A673 (cell line): ENCODE results near the gene DXO. TPM values are rescaled to one million over a fixed set of nuclear protein-coding genes. Genes with fewer than 3 reads are reported as not detected.

ENCODE experiments used
- BruUV-seq: library from RNA; stranded (reverse); fragments of 400-500 nt; replicated peaks from 2 replicates; lab custom pipeline; 2021; lab: Mats Ljungman, UMichigan
- CTCF ChIA-PET: fragments of 300-600 bp; sonication (Branson Sonifier 250); formaldehyde crosslinking; loops from one replicate; lab custom pipeline; 2022; ENCODE audit warnings: antibody characterized with exemption; lab: Charles Lee
- POLR2A ChIA-PET: fragments of 300-600 bp; sonication (Branson Sonifier 250); formaldehyde crosslinking; loops from one replicate; lab custom pipeline; 2022; ENCODE audit warnings: antibody characterized with exemption; ENCODE audit not compliant: low non-redundant PET; lab: Charles Lee
- DNase-seq: peaks from one replicate; pipeline ENCODE4 v3.0.0-alpha.2; 2015; ENCODE audit warnings: low spot score
- H3K27ac ChIP-seq: fragments of 200-600 bp; sonication (generic); 2 replicates; pipeline ENCODE4 v1.5.1; 2016; ENCODE audit warnings: mixed run types, low read depth, mild to moderate bottlenecking, mixed read lengths, antibody characterized with exemption, low read length; ENCODE audit not compliant: poor library complexity, severe bottlenecking
- H3K27me3 ChIP-seq: fragments of 200-600 bp; sonication (generic); replicated peaks from 2 replicates; pipeline ENCODE4 v1.6.1; 2017; ENCODE audit warnings: mixed run types, low read depth, mild to moderate bottlenecking, mixed read lengths, antibody characterized with exemption, low read length; ENCODE audit not compliant: insufficient read depth, poor library complexity
- H3K36me3 ChIP-seq: fragments of 200-600 bp; sonication (generic); 2 replicates; pipeline ENCODE4 v1.6.1; 2016; ENCODE audit warnings: mixed run types, mild to moderate bottlenecking, mixed read lengths, antibody characterized with exemption, low read length; ENCODE audit not compliant: insufficient read depth, poor library complexity, severe bottlenecking
- H3K4me1 ChIP-seq: fragments of 200-600 bp; sonication (generic); 2 replicates; pipeline ENCODE4 v1.6.1; 2017; ENCODE audit warnings: mixed run types, mild to moderate bottlenecking, mixed read lengths, antibody characterized with exemption, low read length; ENCODE audit not compliant: insufficient read depth, poor library complexity, severe bottlenecking
- H3K4me3 ChIP-seq: fragments of 200-600 bp; sonication (generic); 2 replicates; pipeline ENCODE4 v1.5.1; 2016; ENCODE audit warnings: low read depth, mixed run types, mild to moderate bottlenecking, mixed read lengths, low read length; ENCODE audit not compliant: poor library complexity, severe bottlenecking
- H3K9me3 ChIP-seq: fragments of 200-600 bp; sonication (generic); 2 replicates; pipeline ENCODE4 v1.6.1; 2016; ENCODE audit warnings: mixed run types, low read depth, mild to moderate bottlenecking, mixed read lengths, antibody characterized with exemption, low read length; ENCODE audit not compliant: poor library complexity, severe bottlenecking
- EZH2 ChIP-seq: fragments of 200-600 bp; sonication (generic); IDR thresholded peaks from 2 replicates; pipeline ENCODE4 v1.6.1; 2017; ENCODE audit warnings: borderline replicate concordance, low read depth, mild to moderate bottlenecking, mixed read lengths, antibody characterized with exemption, low read length; ENCODE audit not compliant: poor library complexity, severe bottlenecking
- intact Hi-C: fragments of 100-400 bp; cut with micrococcal nuclease; formaldehyde crosslinking; loops from one replicate; pipeline ENCODE4 v1.10.0; 2022; ENCODE audit not compliant: unreplicated experiment
- total RNA-seq: library from RNA; stranded (reverse); gene quantifications from 2 replicates; pipeline ENCODE4 v1.2.3, GENCODE V29; 2021
- TF ChIP-seq, protein P1 (sequence below): fragments of 300-800, 200-600 bp; sonication (generic); conservative IDR thresholded peaks from 2 replicates; pipeline ENCODE4 v1.5.1; 2017; ENCODE audit warnings: low read depth, mild to moderate bottlenecking, antibody characterized with exemption, low read length, moderate library complexity, mixed read lengths

The DXO gene
- total RNA-seq, 1 experiment from 2014 or later = 35.6 TPM

DNA sequence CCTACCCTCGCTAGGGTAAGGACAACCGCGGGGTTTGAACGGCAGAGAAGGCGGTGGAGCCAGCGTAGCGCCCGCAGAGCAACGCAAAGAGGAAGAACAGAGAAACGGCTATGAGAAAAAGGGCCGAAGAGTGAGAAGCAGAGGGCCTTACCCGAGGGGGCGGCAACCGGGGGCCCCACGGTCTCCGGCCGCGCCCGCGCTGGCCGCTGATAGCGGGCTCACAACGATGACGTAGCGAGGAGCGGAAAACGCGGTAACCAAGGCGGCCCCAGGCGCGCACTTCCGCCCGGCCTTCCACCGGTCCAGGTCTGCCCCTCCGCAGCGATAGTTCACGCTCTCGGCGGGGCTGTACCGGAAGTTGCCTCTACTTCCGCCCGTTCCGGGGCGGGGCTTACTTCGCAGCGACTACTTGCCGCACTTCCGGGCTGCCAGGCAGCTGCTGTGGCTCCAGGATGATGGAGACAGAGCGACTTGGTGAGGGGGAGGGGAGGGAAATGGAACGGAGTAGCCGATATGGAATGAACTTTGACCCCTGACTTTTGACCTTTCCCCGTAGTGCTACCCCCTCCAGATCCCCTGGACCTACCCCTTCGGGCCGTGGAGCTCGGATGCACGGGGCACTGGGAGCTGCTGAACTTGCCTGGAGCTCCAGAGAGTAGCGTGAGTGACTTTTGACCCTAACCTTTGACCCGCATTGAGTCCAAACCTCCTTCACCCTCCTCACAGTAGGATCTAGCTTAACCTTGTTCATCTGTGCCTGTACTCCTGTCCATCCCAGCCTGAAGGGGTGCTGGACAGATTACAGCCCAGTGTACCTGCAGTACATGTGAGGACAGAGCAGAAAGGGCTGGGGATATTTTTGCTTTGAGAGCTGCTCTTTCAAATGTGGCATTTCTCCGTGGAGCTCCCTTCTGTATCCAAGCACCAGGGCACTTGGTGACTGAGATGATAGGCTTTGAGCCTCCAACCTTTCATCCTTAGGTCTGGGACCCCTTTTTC lies 12.9 kb downstream of the DXO start, which contains the start of the genes NELFE and SKIC2:
Gene NELFE, minus strand, starts transcription at position 231 of the 999 bp plus-strand sequence. CDS start 525 bp downstream, outside the sequence.
Gene SKIC2, plus strand, starts transcription at position 435 of the 999 bp plus-strand sequence. Its CDS starts 18 bp downstream, at position 453.
- TSS peak; percentile 74 for BruUV-seq
- peaks cover 14% of the 10 kb centered on the region for H3K4me1 ChIP-seq
- H3K36me3 ChIP-seq = peaks cover 29% of the 10 kb centered on the region
- peak within 1 kb of the TSS; percentile 88 for H3K27ac ChIP-seq
- ChIA-PET POLR2A (interaction anchor here (0.6 kb wide), 1 partner anchor 41 kb away, joined by 3 read pairs; no protein-coding TSS in a partner anchor), CTCF (interaction anchor here (0.6 kb wide), 1 partner anchor 170 kb away, joined by 3 read pairs; no protein-coding TSS in a partner anchor)
- peak; percentile 99 for DNase-seq
- H3K4me3 ChIP-seq = peak within 1 kb of the TSS; percentile 88
- TF ChIP-seq, protein P1, sequence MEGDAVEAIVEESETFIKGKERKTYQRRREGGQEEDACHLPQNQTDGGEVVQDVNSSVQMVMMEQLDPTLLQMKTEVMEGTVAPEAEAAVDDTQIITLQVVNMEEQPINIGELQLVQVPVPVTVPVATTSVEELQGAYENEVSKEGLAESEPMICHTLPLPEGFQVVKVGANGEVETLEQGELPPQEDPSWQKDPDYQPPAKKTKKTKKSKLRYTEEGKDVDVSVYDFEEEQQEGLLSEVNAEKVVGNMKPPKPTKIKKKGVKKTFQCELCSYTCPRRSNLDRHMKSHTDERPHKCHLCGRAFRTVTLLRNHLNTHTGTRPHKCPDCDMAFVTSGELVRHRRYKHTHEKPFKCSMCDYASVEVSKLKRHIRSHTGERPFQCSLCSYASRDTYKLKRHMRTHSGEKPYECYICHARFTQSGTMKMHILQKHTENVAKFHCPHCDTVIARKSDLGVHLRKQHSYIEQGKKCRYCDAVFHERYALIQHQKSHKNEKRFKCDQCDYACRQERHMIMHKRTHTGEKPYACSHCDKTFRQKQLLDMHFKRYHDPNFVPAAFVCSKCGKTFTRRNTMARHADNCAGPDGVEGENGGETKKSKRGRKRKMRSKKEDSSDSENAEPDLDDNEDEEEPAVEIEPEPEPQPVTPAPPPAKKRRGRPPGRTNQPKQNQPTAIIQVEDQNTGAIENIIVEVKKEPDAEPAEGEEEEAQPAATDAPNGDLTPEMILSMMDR = no peak
- no peak for TF ChIP-seq EZH2
- intact Hi-C loops = loop anchor here (10.0 kb wide), 1 partner anchor 274 kb away; the partner anchor contains the start of gene LY6G5C
- no peaks in the 10 kb centered on the region for H3K27me3 ChIP-seq
- no peaks in the 10 kb centered on the region for H3K9me3 ChIP-seq

DNA sequence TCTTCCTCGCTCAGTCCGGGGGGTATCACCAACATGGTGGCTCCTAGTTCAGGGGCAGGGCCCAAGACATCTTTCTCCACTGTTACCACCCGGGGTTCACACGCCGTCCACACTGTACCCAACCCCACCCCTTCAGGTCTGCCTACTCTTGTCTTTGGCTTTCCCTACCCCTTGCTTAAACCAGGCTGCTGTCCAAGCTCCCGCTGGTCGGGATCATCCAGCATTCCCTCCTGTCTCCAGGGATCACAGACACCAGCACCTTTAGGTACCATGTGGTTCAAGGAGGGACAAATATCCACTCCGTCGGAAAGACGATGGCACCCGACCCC lies 13.6 kb downstream of the DXO start:
- Histone ChIP-seq H3K27me3 (no peaks in the 10 kb centered on the region), H3K36me3 (peaks cover 35% of the 10 kb centered on the region), H3K4me1 (peaks cover 14% of the 10 kb centered on the region), H3K4me3 (peak overlapping the region; percentile 88), H3K9me3 (no peaks in the 10 kb centered on the region), H3K27ac (peak overlapping the region; percentile 88)
- DNase-seq = no peak
- ChIA-PET CTCF (interaction anchor here (0.6 kb wide), 1 partner anchor 171 kb away, joined by 3 read pairs; no protein-coding TSS in a partner anchor), POLR2A (interaction anchor here (0.6 kb wide), 1 partner anchor 40 kb away, joined by 3 read pairs; no protein-coding TSS in a partner anchor)
- no TSS peak for BruUV-seq
- TF ChIP-seq, protein P1 = no peak
- TF ChIP-seq EZH2 = no peak
- intact Hi-C loops = loop anchor here (10.0 kb wide), 1 partner anchor 274 kb away; the partner anchor contains the start of gene LY6G5C

DNA sequence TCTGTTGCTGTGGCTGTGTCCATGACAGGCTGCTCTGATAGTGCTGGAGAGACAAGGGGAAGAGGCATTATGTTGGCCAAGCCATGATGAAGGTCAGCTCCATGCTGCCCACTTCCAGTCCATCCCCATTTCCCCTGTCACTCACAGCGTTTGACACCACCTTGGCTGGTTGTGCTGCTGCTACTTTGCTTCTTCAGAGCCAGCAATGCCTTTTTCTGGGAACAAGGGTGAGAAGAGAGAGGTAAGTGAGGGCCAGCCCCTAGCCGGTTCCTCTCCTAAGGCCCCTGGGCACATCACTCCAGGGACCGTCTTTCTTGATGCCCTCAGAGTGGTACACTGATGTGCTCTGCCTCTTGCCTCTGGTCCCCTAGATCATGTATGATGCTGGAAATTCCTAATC lies 15.1 kb downstream of the DXO start:
- Histone ChIP-seq H3K36me3 (peaks cover 51% of the 10 kb centered on the region), H3K27ac (no peak overlapping the region), H3K9me3 (no peaks in the 10 kb centered on the region), H3K4me1 (peaks cover 14% of the 10 kb centered on the region), H3K27me3 (no peaks in the 10 kb centered on the region), H3K4me3 (no peak overlapping the region)
- ChIA-PET POLR2A (no interaction called here), CTCF (no interaction called here)
- no TSS peak for BruUV-seq
- TF ChIP-seq, protein P1 = no peak
- TF ChIP-seq EZH2 = no peak
- no peak for DNase-seq
- intact Hi-C loops = loop anchor here (10.0 kb wide), 1 partner anchor 272 kb away; the partner anchor contains the start of gene LY6G5C
